Activated naive CD4-positive, alpha-beta T cell (primary cell): ENCODE measurements around the gene XPC.
"Not testable (repeated sequence)": the region's sequence is repeated elsewhere in the genome, so short reads cannot be mapped to it uniquely, and the experiment has no call there.

Experiments used
- DNase-seq, 4 experiments: peaks; one replicate each; lab custom pipeline; 2025; lab: John Stamatoyannopoulos, UW

XPC gene

GRCh38 chr3:14178247-14179113 lies at the start of gene XPC, which contains the start of gene LSM3:
TSS of gene XPC (minus strand) at chr3:14178601. CDS start at chr3:14178568, 33 bp downstream.
TSS of gene LSM3 (plus strand) at chr3:14178817. CDS start at chr3:14178861, 44 bp downstream.
- DNase-seq: peak; percentile 89 to 98 (median 94)

GRCh38 chr3:14227856-14228255 lies 49.5 kb upstream of the XPC start:
- no peak for DNase-seq

GRCh38 chr3:14226351-14226750 lies 48.0 kb upstream of the XPC start:
- not testable (repeated sequence) for DNase-seq

DNA sequence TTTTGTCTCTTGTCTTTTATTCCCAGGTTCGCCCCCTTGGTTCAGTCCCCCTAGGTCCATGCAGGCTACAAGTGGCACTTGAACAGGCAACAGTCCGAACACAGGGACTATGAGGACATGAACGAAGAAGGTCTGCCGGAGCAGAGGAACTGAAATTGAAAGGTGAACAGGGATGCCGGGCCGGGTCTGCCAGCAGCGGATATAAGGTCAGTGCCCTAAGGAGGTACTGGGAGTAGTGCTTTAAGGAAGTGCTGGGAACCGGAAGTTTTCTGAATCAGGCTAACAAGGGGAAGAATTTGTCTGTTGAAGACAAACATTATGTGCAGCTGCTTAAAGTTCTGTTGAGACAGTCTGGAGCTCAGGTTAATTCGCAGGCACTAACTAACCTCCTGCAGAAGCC lies 47.0 kb upstream of the XPC start:
- no peak for DNase-seq

GRCh38 chr3:14224895-14225294 lies 46.5 kb upstream of the XPC start:
- DNase-seq: no peak

- no peak for DNase-seq
Observed at GRCh38 chr3:14223595-14223994, 45.2 kb upstream of the XPC start.

DNA sequence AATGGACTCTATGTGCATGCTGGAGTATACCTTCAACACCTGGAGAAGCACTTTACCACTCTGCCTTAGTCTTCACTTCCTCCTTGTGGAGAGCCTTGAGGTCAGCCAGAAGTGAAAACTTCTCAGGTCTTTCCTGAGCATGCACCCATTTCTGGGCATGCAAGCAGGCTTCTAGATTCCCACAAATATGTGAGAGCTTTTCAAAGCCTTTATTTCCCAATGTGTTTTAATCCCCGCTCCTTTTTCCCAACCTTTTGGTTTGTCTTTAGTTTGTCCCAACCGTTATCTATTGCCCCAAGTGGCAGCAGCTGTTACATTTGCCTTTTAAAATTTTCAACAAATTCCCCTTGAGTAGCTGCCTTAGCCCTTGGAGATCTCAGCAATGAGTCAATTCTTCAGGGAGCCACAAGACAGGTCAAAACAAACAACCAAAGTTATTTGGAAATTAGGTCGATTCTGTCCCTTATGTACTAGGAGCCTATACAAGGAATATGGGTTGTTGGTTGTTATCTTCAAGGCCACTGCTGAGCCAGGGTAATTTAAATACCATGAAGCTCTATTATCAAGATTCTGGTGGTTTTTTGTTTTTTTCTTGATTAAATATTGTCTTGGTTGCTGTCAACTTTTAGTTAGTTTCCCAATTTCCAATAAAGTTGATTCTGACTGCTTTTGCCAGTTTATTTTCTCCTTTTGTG lies 44.6 kb upstream of the XPC start:
- DNase-seq: no peak

DNA sequence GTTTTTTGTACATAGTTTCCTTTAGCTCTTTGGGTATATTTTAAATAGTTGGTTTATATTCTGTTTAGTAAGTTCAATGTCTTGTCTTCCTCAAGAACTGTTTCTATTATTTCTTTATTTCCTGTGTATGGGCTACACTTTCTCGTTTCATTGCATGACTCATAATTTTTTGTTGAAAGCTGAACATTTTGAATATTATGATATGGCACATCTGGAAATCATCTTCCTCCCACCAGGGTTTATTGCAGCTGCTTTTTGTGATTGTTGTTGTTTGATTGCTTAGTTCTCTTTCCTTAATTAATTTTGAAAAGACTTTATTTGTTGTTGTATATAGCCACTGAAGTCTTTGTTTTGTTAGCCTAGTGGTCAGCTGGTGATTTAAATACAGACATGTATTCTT lies 44.1 kb upstream of the XPC start:
- DNase-seq: no peak

DNA sequence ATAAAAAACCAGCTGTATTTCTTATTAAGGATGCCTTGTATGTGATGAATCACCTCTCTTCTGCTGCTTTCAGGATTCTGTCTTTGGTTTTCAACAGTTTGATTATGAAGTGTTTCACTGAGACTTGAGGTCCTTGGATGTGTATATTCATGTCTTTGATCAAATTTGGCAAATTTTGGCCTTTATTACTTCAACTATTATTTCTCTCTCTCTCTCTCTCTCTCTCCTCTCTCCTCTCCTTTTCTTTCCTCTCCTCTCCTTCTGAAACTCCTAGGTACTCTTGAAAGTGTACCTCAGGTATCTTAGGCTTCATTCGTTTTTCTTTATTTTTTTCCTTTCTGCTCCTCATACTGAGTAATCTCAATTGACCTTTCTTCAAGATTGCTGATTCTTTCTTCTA lies 43.5 kb upstream of the XPC start:
- no peak for DNase-seq

DNA sequence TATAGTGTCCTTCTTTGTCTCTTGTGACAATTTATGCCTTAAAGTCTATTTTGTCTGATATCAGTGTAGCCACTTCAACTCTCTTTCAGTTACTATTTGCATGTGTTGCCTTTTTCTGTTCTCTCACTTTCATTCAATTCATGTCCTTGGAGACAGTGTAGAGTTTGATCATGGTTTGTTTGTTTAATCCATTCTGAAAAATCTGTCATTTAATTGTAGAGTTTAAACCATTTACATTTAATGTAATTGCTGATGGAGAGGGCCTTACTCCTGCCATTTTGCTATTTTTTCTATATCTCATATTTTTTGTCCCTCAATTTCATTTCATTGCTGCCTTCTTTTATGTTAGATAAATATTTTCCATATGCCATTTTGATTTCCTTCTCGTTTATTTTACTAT lies 42.5 kb upstream of the XPC start:
- DNase-seq: no peak

- no peak for DNase-seq
Observed at GRCh38 chr3:14218355-14218754, 40.0 kb upstream of the XPC start.

DNA sequence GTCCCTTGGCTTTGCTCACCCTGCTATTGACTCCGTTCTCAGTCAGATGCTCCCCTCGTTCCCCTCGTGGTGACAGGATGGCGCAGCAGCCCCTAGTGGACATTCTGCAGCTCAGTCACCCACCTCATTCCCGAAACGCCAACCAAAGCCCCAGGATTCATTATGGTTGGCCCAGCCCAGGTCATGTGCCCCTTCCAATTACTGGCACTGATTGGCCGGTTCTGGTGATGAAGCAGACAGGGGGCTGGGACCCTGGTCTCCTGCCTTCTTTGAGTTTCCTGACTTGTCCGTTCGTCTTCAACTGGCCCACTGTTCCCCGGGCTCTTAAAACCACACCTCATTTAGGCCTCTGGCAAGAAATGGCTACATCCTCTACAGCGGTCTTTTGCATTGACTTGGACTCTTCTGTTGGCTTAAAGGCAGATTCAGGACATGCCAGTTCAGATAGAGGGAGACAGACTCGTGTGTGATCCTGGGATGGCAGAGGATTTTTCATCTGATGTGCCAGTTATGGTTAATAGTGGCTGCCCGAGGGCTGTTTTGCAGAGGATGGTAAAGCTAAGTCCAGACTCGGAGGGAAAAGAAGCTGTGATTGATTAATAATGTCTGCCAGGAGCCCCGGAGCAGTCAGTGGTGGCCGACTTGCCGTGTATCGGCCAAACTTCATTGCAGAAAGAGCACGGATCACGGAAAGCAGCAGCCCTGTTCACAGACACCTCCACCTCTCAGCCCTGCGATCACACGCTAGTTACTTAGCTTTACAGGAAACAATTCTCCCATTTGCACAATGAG lies 38.1 kb upstream of the XPC start:
- peak in 2 of 4 experiments; percentile 21 to 41 for DNase-seq

- no peak for DNase-seq
Observed at GRCh38 chr3:14214764-14215163, 36.4 kb upstream of the XPC start.

DNA sequence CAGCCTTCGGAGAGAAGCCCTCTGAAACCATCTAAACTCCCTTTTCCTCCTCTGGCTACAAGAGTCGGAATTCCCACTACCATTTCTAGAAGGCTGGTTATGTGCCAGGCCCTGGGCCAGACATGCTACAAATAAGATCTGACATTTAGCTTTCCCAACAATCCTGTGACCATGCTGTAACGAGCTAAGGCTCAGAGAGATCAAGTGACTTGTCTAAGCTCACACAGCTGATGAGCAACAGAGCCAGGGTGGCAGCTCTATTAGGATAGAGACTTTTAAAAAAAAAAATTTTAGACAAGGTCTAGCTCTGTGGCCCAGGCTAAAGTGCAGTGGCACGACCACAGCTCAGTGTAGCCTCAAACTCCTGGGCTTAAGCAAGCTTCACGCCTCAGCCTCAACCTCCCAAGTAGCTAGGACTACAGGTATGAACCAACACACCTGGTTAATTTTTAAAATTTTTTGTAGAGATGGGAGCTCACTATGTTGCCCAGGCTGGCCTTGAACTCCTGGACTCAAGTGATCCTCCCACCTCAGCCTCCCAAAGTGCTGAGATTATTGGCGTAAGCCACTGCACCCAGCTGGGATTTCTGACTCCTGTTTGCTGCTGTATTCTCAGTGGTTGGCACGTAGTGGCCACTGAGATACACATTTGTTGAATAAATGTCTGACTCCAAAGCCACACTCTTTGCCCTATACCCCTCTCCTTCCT lies 34.8 kb upstream of the XPC start:
- DNase-seq: no peak

GRCh38 chr3:14212032-14212431 lies 33.6 kb upstream of the XPC start:
- no peak for DNase-seq

- no peak for DNase-seq
Observed at GRCh38 chr3:14211621-14212020, 33.2 kb upstream of the XPC start.

GRCh38 chr3:14210843-14211594 lies 32.6 kb upstream of the XPC start:
- no peak for DNase-seq

GRCh38 chr3:14210290-14210688 lies 31.9 kb upstream of the XPC start:
- no peak for DNase-seq

DNA sequence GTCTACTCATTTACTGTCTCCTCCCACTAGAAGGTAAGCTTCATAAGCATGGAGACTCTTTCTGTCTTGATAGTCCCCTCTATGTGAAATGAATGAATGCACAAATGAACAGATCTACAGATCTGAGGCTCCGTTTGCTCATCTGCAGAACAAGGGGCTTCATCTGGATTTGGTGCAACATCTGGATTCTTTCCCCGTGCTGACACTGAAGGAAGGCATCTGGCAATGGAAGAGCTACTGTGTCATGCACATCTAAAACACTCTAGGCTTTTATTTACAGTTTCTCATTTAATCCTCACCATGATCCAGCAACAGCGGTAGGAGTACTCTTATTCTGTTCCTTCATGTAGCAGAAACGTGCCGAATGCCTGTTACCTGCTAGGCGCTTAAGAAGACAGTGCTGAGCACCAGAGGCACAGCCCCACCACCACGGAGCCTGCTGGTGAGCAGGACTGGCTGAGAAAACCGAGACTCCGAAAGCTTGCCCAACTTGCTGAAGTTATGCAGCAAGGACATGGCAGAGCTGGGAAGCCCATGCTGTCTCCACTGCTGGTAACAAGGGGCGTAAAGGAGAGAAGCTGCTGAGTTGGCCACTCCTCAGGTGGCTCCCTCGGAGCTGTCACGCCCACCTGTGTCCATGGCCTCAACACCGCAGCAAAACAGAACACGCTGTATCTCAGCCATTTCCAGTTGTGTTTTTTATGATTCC lies 31.3 kb upstream of the XPC start:
- DNase-seq: no peak

DNA sequence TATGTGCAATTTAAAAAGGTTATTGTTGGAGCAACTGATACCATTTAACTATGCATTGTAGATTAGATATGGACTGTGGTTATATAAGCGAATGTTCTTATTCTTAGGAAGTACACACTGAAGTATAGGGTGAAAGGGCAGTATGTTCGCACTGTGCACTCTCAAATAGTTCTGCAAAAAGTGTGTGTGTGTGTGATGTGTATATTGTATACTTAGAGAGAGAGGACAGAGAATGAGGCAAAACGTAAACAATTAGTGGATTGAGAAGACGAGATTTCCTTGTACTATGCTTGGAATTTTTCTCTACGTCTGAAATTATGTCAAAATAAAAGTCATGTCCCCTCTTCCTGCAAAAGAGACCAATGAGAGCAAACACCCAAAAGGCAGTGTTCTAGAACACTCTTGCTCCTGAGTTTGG lies 30.6 kb upstream of the XPC start:
- DNase-seq: no peak
